Effector CD8-positive, alpha-beta T cell (primary cell): ENCODE results near the gene GJA8.
"Not testable (repeated sequence)": the region's sequence is repeated elsewhere in the genome, so short reads cannot be mapped to it uniquely, and the experiment has no call there.

Source experiments
- DNase-seq: peaks from one replicate; lab custom pipeline; 2025; lab: John Stamatoyannopoulos, UW

GJA8 gene

GRCh38 chr1:147927689-147928088 lies 25.1 kb downstream of the GJA8 start:
- not testable (repeated sequence) for DNase-seq

- peak; percentile 88 for DNase-seq
These were observed 25.9 kb downstream of the GJA8 start, which contains the start of gene GPR89B for GRCh38 chr1:147928236-147929132. GPR89B (plus strand) TSS chr1:147928420; CDS start chr1:147928537, 117 bp downstream.

DNA sequence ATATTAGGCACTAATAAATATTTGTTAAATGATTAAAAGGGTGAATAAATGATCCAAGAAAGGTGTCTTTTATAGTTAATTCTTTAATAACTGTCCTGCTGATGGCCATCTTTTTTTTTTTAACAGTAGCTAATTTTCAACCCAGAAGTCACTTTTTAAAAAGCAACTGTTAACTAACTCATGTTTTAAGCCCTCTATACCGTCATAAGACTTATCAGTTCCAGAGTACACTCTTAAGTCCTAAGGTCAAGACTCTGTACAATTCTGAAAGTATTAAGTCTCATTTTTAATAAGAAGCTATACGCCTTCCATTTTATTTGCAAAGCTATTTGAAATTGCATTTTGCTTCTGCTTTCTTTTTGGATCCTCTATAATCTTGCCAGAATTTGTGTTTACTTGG lies 28.5 kb downstream of the GJA8 start:
- DNase-seq = not testable (repeated sequence)

GRCh38 chr1:147935296-147935695 lies 32.7 kb downstream of the GJA8 start:
- not testable (repeated sequence) for DNase-seq

GRCh38 chr1:147940456-147940855 lies 37.9 kb downstream of the GJA8 start:
- DNase-seq = not testable (repeated sequence)

- not testable (repeated sequence) for DNase-seq
These were observed 40.0 kb downstream of the GJA8 start for GRCh38 chr1:147942563-147942962.

- not testable (repeated sequence) for DNase-seq
These were observed 46.9 kb downstream of the GJA8 start for GRCh38 chr1:147949517-147949916.
